Subcutaneous abdominal adipose tissue (tissue), 5 donors: ENCODE measurements around the gene EVC2.

Experiments used
- H3K27ac ChIP-seq: one replicate; pipeline ENCODE4 v1.7.0; 2013; ENCODE audit warnings: low read depth, mild to moderate bottlenecking, inconsistent platforms, low read length, moderate library complexity
- H3K27me3 ChIP-seq, 5 donors: one replicate each; pipeline ENCODE4 v1.7.0; 2013; ENCODE audit warnings: low read length in 5 of 5, inconsistent platforms in 1 of 5; ENCODE audit not compliant: control insufficient read depth in 5 of 5, insufficient read depth in 4 of 5
- H3K36me3 ChIP-seq, 5 donors: one replicate each; pipeline ENCODE4 v1.7.0; 2013; ENCODE audit warnings: low read length in 5 of 5; ENCODE audit not compliant: control insufficient read depth in 5 of 5, insufficient read depth in 5 of 5
- H3K4me1 ChIP-seq, 5 donors: one replicate each; pipeline ENCODE4 v1.7.0; 2013; ENCODE audit warnings: low read length in 5 of 5, mild to moderate bottlenecking in 3 of 5, moderate library complexity in 1 of 5; ENCODE audit not compliant: control insufficient read depth in 5 of 5, insufficient read depth in 5 of 5
- H3K4me3 ChIP-seq, 5 donors: one replicate each; pipeline ENCODE4 v1.7.0; 2013; ENCODE audit warnings: low read length in 5 of 5, low read depth in 1 of 5
- H3K9ac ChIP-seq, 5 donors: one replicate each; pipeline ENCODE4 v1.7.0; 2013; ENCODE audit warnings: low read length in 5 of 5, mild to moderate bottlenecking in 4 of 5, moderate library complexity in 3 of 5
- H3K9me3 ChIP-seq, 5 donors: one replicate each; pipeline ENCODE4 v1.7.0; 2013; ENCODE audit warnings: low read length in 5 of 5; ENCODE audit not compliant: control insufficient read depth in 5 of 5
- donor health status: healthy.
- donor health status: healthy.
- donor health status: healthy.
- donor health status: healthy.
- donor health status: healthy.

EVC2 gene

DNA sequence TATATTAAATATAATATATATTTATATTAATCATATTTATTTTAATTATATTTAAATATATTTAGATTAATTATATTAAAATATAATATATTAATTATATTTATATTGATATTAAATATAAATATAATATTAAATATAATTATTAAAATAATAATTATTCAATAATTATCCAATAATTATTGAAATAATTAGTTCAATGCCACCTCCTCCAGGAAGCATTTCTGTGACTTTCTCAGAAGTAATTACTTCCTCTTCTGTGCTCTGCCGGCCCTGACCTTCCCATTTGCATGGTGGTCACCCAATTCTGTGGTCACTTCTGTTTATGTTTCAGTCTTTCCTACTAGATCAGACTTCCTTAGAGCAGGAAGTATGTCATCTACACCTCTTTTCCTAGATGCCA is 45.8 kb downstream of the EVC2 start:
- peaks cover 18 to 31% (median 24%) of the 10 kb centered on the region in 5 donors for H3K36me3 ChIP-seq
- no peak overlapping the region for H3K27ac ChIP-seq
- H3K27me3 ChIP-seq, result no peaks in the 10 kb centered on the region

DNA sequence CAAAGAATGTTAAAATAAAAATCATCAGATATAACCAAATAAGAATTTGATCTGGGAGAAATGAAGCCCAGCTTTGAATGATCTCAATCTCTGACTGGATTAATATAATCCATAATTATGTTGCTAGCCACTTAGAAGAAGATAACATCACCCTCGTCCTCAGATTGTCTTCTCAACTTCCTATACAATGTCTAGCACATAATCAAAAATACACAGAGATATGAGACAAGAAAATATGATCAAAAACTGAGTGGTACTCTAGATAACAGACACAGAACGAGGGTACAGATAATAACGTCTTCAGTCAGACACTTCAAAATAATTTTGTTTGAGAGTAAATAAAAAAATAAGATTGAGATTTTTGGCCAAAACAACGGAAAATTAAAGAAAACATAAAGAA is 47.1 kb downstream of the EVC2 start:
- H3K9ac ChIP-seq, result no peak overlapping the region
- H3K27ac ChIP-seq, result no peak overlapping the region
- H3K36me3 ChIP-seq, result peaks cover 18 to 35% (median 24%) of the 10 kb centered on the region in 5 donors
- H3K4me1 ChIP-seq, result peaks cover 0 to 2% (median 0%) of the 10 kb centered on the region in 5 donors
- no peak overlapping the region for H3K4me3 ChIP-seq
- H3K9me3 ChIP-seq, result peaks cover 0 to 6% (median 2%) of the 10 kb centered on the region in 5 donors
- no peaks in the 10 kb centered on the region for H3K27me3 ChIP-seq

More for the DNA sequence above, 45.8 kb downstream of the EVC2 start:
- Histone ChIP-seq H3K9me3 (peaks cover 0 to 6% (median 2%) of the 10 kb centered on the region in 5 donors), H3K4me1 (no peaks in the 10 kb centered on the region), H3K9ac (no peak overlapping the region), H3K4me3 (no peak overlapping the region)

DNA sequence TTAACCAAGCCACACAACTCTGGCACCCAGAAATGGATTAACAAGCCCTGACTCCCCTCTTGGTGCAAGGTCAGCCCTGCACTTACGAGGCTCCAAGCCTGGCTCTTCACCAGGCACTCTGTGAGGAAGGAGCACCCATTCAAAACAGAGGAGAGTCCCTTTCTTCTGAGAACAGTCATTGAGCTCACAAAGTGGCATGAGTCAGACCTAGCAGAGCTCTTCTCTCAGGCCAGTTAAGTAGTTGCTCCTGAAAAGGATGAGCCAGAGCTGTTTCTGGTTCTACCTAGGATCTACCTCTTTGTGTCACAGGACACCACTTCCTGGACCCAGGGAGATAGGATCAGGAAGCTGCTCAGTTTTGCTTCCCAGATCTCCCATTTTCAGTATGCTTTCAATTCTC is 48.2 kb downstream of the EVC2 start:
- H3K27me3 ChIP-seq, result no peaks in the 10 kb centered on the region
- peaks cover 0 to 6% (median 0%) of the 10 kb centered on the region in 5 donors for H3K9me3 ChIP-seq
- peaks cover 0 to 2% (median 0%) of the 10 kb centered on the region in 5 donors for H3K4me1 ChIP-seq
- H3K27ac ChIP-seq, result no peak overlapping the region
- H3K9ac ChIP-seq, result no peak overlapping the region
- no peak overlapping the region for H3K4me3 ChIP-seq
- peaks cover 14 to 29% (median 23%) of the 10 kb centered on the region in 5 donors for H3K36me3 ChIP-seq

DNA sequence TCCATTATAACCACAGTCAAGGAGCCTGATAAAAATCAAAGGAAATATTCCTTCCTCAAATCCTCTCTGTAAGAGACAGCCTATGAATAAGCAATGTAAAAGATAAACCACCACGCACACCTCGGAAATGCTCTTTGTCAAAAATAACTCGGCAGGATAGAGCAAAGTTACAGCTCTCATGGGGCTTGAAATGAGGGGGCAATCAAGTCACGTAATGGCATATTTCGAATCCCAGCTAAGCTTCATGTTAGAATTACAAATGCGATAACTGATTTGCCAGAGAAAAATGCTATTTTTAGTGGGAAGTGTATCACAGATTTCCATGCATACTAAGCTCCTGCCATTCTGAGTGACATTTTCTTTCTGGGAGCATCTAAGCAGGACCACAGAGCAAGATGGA is 49.4 kb downstream of the EVC2 start:
- Histone ChIP-seq H3K27me3 (no peaks in the 10 kb centered on the region), H3K27ac (no peak overlapping the region), H3K9me3 (peaks cover 0 to 8% (median 0%) of the 10 kb centered on the region in 5 donors), H3K9ac (no peak overlapping the region), H3K36me3 (peaks cover 13 to 31% (median 23%) of the 10 kb centered on the region in 5 donors), H3K4me3 (no peak overlapping the region), H3K4me1 (peaks cover 0 to 2% (median 0%) of the 10 kb centered on the region in 5 donors)

DNA sequence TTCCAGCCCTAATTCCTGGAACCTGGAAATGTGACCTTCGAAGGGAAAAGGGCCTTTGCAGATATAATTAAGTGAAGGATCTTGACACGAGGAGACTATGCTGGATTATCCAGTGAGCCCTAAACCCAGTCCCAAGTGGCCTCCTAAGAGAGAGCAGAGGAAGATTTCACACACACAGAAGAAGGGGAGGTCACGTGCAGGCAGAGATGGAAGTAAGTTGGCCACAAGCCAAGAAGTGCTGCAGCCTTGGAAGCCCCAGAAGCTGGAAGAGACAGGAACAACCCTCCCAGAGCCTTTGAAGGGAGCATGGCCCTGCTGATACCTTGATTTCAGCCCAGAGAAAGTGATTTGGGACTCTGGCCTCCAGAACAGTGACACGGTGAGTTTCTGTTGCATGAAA is 51.9 kb downstream of the EVC2 start:
- Histone ChIP-seq H3K36me3 (peaks cover 15 to 36% (median 19%) of the 10 kb centered on the region in 5 donors), H3K9ac (no peak overlapping the region), H3K4me1 (peaks cover 0 to 2% (median 0%) of the 10 kb centered on the region in 5 donors), H3K27ac (no peak overlapping the region), H3K27me3 (no peaks in the 10 kb centered on the region), H3K4me3 (no peak overlapping the region), H3K9me3 (peaks cover 0 to 2% (median 0%) of the 10 kb centered on the region in 5 donors)

DNA sequence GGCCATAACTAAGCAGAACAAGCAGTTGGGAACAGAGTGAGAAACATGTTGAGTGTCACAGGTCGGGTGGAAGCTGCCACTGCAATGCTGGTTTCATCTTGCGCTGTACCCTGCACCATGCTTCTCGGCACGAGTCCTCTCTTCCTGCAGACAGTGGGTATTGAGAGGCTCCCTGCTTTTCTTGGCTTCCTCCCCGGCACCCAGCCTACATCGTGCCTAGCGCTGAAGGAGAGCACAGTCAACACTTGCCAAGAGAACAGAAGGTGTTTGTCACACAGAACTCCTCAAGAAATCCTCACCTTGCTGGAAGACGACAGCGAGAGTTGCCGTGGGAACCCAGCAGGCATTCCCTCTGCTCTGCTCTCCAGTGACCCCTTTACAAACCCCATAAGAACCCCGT is 53.6 kb downstream of the EVC2 start:
- Histone ChIP-seq H3K4me1 (peaks cover 0 to 2% (median 0%) of the 10 kb centered on the region in 5 donors), H3K36me3 (peaks cover 8 to 36% (median 18%) of the 10 kb centered on the region in 5 donors), H3K27me3 (no peaks in the 10 kb centered on the region), H3K4me3 (no peak overlapping the region), H3K27ac (no peak overlapping the region), H3K9me3 (peaks cover 0 to 2% (median 0%) of the 10 kb centered on the region in 5 donors), H3K9ac (no peak overlapping the region)

DNA sequence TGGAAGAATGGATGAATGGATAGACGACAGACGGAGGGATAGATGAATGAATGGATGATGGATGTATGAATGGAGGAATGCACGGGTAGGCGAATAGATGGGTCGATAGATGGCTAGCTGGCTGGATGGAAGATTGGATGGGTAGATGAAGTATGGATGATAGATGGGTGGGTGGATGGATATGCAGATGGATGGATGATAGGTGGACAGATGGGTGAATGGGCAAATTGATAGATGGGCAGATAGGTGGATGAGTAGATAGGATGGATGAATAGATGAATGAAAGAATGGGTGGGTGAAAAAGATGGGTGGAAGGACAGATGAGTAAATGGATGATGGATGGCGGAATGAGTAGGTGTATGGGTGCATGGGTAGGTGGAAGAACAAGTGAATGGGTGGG is 57.3 kb downstream of the EVC2 start:
- peaks cover 9 to 32% (median 20%) of the 10 kb centered on the region in 5 donors for H3K36me3 ChIP-seq
- H3K4me1 ChIP-seq, result no peaks in the 10 kb centered on the region
- H3K9ac ChIP-seq, result no peak overlapping the region
- H3K27me3 ChIP-seq, result no peaks in the 10 kb centered on the region
- no peak overlapping the region for H3K27ac ChIP-seq
- no peak overlapping the region for H3K4me3 ChIP-seq
- peaks cover 0 to 2% (median 0%) of the 10 kb centered on the region in 5 donors for H3K9me3 ChIP-seq

DNA sequence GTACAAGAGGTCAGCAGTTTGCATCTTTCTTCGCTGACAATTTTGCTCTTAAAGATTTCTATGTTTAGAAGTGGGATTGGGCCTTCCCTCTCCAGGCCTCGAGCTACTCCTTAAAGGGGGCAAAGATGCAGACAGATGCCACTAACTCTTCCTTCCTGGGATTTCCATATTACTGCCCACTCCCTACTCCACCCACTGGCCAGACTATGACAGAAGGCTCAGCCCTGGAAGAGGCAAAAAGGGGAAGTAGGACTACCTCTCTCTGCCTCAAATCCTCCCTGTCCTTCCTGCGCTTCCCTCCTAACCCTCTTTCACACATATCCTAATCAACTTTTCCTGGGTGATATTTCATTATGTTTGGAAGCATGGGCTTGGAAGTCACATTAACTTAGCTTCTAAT is 58.3 kb downstream of the EVC2 start:
- Histone ChIP-seq H3K4me1 (no peaks in the 10 kb centered on the region), H3K36me3 (peaks cover 9 to 30% (median 20%) of the 10 kb centered on the region in 5 donors), H3K27ac (no peak overlapping the region), H3K4me3 (no peak overlapping the region), H3K9me3 (peaks cover 0 to 2% (median 0%) of the 10 kb centered on the region in 5 donors), H3K9ac (no peak overlapping the region), H3K27me3 (no peaks in the 10 kb centered on the region)

DNA sequence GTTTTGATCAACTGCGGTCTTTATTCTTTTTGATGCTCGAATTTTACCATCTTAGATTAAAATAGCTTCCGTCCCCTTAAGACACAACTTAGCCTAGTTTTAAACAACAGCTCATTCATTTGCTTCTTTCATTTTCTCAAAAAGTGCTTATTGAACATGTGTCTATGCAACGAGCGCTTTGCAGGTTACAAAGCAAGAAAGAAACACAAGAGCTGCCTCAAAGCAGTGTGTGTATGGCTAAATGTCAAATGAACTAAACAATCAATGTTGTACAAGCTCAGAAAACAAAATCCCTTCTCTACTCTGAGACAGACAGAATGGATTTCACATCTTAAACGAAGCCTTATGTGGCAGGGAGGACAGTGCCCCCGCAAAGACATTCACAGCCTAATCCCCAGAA is 61.0 kb downstream of the EVC2 start:
- Histone ChIP-seq H3K9me3 (no peaks in the 10 kb centered on the region), H3K36me3 (peaks cover 3 to 12% (median 9%) of the 10 kb centered on the region in 5 donors), H3K4me3 (no peak overlapping the region), H3K9ac (no peak overlapping the region), H3K27ac (no peak overlapping the region), H3K4me1 (no peaks in the 10 kb centered on the region), H3K27me3 (no peaks in the 10 kb centered on the region)

DNA sequence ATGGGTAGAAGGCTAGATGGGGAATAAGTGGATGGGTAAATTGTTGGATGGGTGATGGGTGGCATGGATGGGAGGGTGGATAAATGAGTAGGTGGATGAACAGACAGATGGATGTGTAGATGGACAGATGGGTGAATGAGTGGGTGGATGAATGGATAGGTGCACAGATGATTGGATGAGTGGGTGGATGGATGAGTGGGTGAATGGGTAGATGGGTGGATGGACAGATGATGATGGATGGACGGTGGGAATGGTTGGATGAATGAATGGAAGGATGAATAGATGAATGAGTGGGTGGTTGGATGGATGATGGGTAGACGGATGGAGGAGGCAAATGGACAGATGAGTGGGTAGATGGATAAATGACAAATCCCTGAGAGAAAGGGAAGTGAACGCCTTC is 68.3 kb downstream of the EVC2 start:
- no peak overlapping the region for H3K9ac ChIP-seq
- H3K27me3 ChIP-seq, result no peaks in the 10 kb centered on the region
- H3K27ac ChIP-seq, result no peak overlapping the region
- H3K4me3 ChIP-seq, result no peak overlapping the region
- H3K4me1 ChIP-seq, result peaks cover 0 to 10% (median 0%) of the 10 kb centered on the region in 5 donors
- H3K36me3 ChIP-seq, result peaks cover 3 to 11% (median 9%) of the 10 kb centered on the region in 5 donors
- H3K9me3 ChIP-seq, result no peaks in the 10 kb centered on the region
